GM21423 (cell line): ENCODE data around the gene ANKRD40CL.

ENCODE experiments used
- ATAC-seq: cut with Tn5 transposase; IDR thresholded peaks from one replicate; pipeline ENCODE4 v1.9.1; 2021; ENCODE audit warnings: mild to moderate bottlenecking, moderate library complexity; ENCODE audit not compliant: unreplicated experiment

Gene ANKRD40CL

DNA sequence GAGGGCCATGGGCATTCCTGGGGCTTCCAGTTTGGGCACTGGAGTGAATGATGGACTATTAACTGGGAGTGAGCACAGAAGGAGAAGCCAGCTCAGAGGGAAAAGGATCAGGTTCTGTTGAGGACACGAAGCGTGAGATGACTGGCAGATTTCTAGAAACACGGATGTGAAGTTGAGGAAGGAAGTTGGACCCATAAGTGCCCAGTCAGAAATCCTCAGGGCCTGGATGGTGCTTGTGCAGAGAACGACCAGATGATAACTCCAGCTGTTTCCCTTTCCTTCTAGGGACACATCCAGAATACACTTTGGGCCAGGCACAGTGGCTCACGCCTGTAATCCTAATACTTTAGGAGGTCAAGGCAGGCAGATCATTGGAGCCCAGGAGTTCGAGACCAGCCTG lies 23.3 kb upstream of the ANKRD40CL start:
- no peak for ATAC-seq

DNA sequence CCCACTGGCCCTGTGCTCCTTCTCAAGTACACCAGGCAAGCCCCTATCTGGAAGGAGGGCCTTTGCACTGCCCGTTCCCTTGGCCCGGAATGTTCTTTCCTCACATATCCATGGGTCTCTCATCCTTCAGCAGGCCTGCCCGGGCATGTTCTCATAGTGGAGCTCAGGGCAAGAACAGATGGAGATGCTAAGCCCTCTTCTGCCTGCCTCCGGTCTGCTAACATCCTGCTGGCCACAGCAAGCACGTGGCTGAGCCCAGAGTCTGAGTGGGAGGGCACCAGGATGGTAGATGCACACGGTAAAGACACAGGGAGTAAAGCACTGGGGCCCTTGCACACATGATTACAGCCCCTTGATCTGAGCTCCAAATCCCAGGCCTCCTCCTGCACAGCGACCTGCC lies 19.8 kb upstream of the ANKRD40CL start:
- no peak for ATAC-seq

DNA sequence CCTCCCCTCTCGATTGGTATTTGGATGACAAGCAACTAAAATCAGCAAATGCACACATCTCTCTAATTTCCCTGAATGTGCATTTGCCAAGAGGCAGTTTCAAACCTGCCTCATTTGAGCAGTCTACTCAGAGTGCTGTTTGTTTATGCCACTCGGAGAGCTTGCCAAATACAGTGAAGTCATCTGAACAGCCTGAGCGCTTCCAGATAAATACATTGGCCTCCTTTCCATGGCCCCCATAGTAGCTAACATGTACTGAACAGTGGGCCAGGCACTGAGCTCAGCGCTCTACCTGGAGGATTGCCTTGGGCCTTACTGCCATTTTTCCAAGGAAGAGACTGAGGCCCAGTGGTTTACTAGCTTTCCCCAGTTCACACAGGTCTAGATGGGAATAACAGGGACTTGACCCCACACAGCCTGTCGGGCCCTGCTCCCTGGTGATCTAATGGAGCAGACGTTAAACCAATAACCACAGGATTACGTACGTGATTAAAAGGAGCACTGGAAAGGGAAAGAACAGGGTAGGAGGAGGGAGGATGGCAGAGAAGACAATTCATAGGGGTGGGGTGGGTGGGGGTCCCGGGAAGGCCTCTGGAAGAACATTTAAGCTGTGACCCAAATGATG lies 18.7 kb upstream of the ANKRD40CL start:
- ATAC-seq: no peak

DNA sequence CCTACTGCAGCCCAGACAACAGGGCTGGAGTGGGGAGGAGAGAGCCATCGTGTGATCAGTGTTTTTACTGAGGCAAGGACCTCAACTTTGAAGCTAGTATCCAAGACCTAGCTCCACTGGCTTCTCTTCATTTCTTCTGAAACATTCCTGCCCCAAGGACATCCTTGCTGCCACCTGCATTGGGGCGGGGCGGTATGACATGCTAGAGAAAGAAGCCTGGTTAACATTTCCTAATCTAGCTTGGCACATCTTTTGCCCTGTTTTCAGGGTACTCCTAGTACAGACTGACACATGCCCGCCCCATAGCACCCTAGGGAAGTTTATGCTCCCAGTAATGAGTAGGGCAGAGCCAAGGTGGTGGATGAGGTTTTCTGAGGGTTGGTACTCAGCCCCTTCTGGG lies 17.8 kb upstream of the ANKRD40CL start:
- ATAC-seq: no peak

GRCh38 chr17:50783905-50784304 lies 16.6 kb upstream of the ANKRD40CL start:
- ATAC-seq: no peak

DNA sequence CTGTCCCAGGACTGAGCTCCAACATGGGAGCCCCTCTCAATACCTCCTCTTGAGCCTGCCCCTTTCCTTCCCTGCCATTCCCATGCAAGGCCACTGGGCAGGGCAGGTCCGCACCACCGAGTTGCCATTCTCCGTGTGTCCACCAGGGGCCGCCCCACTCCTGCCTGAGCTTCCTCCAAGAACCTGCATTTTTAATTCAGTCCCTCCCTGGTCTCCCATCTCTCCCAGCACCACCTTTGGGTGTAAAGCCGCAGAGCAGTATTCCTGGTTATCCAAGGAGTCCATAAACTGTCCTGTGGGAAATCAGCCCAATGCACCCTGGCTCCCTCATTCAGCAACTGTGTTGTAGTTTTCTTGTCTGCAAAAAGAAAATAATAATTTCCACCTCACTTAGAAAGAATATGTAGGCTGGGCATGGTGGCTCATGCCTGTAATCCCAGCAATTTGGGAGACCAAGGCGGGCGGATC lies 15.9 kb upstream of the ANKRD40CL start:
- ATAC-seq: no peak

DNA sequence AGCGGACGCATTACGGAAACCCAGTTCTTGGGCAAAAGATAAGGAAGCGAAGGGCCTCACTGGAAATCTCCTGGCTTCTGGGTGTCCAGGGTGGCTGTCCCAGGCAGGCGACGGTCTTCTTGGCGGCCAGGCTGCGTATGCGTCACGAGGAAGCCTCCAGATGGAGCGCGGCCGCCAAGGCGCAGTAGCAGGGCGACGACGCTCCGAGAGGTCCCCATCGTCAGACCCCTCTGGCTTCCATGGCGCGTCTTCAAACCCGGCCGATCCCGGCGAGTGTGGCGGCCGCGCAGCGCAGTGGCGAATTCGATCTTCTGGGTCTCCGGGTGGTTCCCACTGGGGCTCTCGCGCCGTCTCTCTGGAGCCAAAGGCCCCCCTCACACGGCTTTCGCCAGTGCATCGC lies 13.8 kb upstream of the ANKRD40CL start:
- no peak for ATAC-seq

DNA sequence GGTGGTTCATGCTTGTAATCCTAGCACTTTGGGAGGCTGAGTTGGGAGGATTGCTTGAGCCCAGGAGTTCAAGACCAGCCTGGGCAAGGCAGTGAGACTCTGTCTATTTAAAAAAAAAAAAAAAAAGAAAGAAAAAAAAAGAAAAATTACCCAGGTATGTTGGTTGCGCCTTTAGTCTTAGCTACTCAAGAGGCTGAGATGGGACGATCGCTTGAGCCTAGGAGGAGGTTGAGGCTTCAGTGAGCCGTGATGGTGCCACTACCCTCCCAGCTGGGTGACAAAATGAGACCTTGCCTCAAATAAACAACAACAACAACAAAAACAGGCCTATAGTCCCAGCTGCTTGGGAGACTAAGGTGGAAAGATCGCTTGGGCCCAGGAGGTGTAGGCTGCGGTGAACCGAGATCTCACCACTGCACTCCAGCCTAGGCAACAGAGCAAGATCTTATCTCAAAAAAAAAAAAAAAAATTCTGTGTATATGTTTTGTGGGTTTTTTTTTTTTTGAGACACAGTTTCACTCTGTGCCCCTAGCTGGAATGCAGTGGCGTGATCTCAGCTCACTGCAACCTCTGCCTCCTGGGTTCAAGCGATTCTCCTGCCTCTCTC lies 12.5 kb upstream of the ANKRD40CL start:
- ATAC-seq: no peak

GRCh38 chr17:50778988-50779387 lies 11.7 kb upstream of the ANKRD40CL start:
- ATAC-seq: no peak

GRCh38 chr17:50778471-50778870 lies 11.2 kb upstream of the ANKRD40CL start:
- no peak for ATAC-seq

- ATAC-seq: no peak
Observed at GRCh38 chr17:50775926-50776325, 8.6 kb upstream of the ANKRD40CL start.

DNA sequence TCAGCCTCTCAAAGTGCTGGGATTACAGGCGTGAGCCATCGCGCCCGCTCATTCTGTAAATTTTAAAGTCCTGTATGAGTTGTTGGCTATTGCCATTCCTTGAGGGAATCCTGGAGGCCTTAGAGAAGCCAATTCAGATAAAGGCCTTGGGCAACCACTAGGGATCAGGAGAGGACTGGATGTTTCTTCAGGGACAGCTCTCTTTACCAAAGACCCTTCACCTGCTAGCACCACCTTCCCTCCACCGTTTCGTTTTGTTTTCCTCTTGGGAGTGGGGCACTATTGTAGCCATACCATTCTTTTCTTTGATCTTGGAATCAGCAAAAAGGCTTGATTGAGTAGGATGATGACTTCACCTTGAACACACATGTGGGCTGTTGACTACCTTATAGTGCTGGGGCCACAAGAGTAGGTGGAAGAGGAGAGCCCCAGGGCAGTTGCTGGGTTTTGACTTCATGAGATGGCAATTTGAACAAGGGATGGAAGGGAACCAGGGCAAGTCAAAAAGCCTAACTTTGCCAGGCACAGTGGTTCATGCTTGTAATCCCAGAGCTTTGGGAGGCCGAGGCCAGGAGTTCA lies 7.0 kb upstream of the ANKRD40CL start:
- ATAC-seq: no peak

- ATAC-seq: peak; percentile 81
Observed at GRCh38 chr17:50771991-50772785, 4.9 kb upstream of the ANKRD40CL start.

DNA sequence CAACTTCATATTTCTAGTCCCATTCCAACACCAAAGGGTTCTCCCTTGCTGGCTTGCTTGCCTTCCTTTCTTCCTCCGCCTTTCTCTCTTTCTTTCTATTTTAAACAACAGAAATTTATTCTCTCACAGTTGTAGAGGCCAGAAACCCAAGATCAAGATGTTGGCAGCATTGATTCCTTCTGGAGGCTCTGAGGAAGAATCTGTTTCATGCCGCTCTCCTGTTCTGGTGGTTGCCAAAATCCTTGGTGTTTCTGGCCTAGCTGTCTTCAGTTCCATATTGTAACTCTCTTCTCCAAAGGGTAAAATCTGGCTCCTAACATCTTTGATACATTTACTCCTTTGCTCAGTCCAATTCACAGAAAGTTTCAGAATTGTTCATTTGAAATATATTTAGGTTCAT lies 3.0 kb upstream of the ANKRD40CL start:
- no peak for ATAC-seq

GRCh38 chr17:50769884-50770283 lies 2.6 kb upstream of the ANKRD40CL start:
- ATAC-seq: no peak

DNA sequence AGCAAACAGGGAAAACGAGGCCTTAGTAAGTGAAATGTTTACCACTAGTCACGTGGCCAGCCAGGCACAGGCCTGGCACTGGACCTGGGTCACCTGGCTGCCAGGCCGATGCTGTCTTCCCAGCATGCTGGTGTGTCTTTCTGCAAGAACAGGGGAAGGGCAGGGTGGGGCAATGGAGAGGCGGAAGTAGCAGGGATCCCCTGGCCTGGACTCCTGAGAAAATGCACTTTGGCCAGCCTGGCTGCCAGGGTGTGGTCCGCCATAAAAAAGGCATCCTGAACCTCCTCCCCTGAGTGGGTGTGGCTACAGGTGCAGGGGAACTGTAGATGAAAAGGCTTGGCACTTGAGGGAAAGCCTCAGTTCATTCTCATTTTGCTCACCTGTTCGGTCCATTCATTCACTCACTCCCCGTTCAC lies 1.0 kb upstream of the ANKRD40CL start:
- ATAC-seq: no peak

- no peak for ATAC-seq
Observed at GRCh38 chr17:50767030-50767429, 288 bp downstream of the ANKRD40CL start.

DNA sequence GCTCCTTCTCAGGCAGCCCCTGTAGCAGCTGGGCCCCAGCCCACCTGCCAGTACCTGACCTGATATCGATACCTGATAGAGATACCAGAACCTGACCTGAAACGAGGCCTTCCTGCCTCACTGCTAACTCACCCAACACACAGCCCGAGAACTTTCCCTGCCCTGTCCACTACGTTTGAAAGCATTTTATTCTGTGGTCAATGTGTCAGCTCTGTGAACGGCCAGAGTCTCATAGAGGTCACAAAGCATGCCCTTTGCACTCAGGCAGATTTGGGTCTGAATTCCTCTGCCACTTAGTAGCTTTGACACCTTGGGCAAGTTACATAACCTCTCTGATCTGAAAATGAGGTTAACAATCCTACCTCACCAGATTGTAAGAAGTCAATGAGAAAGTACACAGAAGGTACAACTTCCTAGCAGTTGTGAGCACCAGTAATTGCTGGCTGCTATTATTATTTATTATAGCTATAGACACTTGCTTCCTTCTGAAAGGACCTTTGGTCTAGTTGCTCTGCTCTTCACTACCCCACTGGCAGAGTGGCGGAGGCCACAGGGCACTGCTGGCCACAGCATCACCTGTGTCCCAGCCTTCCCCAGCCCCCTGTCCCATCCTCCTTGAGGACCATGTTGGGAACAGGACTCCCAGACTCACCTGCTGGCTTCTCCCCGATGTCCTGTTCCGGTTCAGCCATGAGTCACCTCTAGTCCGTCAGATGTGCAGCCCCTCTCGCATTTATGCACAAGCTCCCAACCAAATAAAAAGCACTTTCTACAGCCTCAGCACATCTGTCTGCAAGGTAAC lies 895 bp downstream of the ANKRD40CL start:
- ATAC-seq: no peak

DNA sequence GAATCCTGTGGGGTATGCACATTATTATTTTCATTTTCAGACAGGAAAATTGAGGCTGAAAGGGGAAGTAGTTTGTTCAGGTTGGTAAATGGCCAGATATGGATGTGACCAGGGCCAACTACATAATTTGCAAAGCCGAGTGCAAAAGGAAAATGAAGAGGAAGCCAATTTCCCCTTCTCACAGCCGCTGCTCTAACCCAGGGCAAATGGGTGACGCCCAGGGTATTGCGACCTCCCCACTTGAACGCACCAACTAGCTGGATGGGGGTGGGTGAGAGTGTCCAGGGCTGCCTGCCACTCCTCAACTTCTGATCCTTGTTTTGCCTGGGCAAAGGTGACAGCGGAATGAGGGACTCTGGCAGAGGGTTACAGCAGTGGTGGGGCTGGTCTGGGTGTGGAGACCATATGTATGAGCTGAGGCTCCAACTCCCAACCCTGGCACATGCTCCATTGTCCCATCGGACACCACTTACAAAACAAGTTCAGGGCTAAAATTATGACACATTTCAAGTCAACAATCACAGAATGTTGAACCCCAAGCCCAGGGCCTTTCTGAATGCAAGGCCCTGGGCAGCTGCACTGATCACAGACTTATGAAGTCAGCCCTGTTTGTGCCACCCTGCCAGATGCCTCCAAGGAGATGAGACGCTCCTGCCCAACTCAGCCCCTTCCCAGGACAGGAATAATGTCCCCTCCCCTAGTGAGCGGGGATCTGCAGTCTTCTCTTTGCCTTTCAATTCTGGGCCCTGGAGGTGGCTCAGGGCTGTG lies 1.7 kb downstream of the ANKRD40CL start:
- ATAC-seq: peak; percentile 54

- ATAC-seq: no peak
Observed at GRCh38 chr17:50764734-50765149, 2.6 kb downstream of the ANKRD40CL start.
